Panc1 (cell line): Measurements from ENCODE around the gene SPINK14. TPM values are rescaled to one million over a fixed set of nuclear protein-coding genes. Genes with fewer than 3 reads are reported as not detected.

Experiments used
- ATAC-seq: fragments of 200-7000 bp; cut with Tn5 transposase; 2 replicates; pipeline ENCODE4 v1.9.1; 2020; ENCODE audit warnings: mild to moderate bottlenecking, moderate library complexity
- BruUV-seq: library from RNA; stranded (reverse); fragments of 400-500 nt; replicated peaks from 2 replicates; lab custom pipeline; 2021; lab: Mats Ljungman, UMichigan
- CTCF ChIA-PET: fragments of 300-600 bp; sonication (Branson Sonifier 250); formaldehyde crosslinking; loops from one replicate; lab custom pipeline; 2022; ENCODE audit warnings: antibody characterized with exemption; lab: Charles Lee
- POLR2A ChIA-PET: fragments of 300-600 bp; sonication (Branson Sonifier 250); formaldehyde crosslinking; loops from one replicate; lab custom pipeline; 2022; ENCODE audit warnings: antibody characterized with exemption; lab: Charles Lee
- DNase-seq: peaks from one replicate; pipeline ENCODE4 v3.0.0-alpha.2; 2010; ENCODE audit warnings: low read depth, low spot score
- H3K27ac ChIP-seq: 2 replicates; pipeline ENCODE4 v1.5.1; 2011; ENCODE audit warnings: mild to moderate bottlenecking, low read length, inconsistent platforms
- H3K27me3 ChIP-seq: fragments of 200-500 bp; sonication (Bioruptor generic); 2 replicates; pipeline ENCODE4 v1.6.0; 2014; ENCODE audit warnings: low read length, inconsistent platforms; ENCODE audit not compliant: control insufficient read depth, insufficient read depth
- H3K36me3 ChIP-seq: fragments of 200-500 bp; sonication (Bioruptor generic); 2 replicates; pipeline ENCODE4 v1.5.1; 2014; ENCODE audit warnings: inconsistent platforms, mild to moderate bottlenecking, low read length, moderate library complexity; ENCODE audit not compliant: control insufficient read depth, insufficient read depth
- H3K4me1 ChIP-seq: 2 replicates; pipeline ENCODE4 v1.5.1; 2011; ENCODE audit warnings: inconsistent platforms, mild to moderate bottlenecking, low read length, moderate library complexity; ENCODE audit not compliant: control insufficient read depth, insufficient read depth
- H3K4me3 ChIP-seq, 2 experiments: 2 replicates each; pipeline ENCODE4 v1.5.1; 2011 to 2012; ENCODE audit warnings: low read depth in 2 of 2, low read length in 2 of 2, mild to moderate bottlenecking in 2 of 2, inconsistent platforms in 1 of 2, moderate library complexity in 1 of 2
- H3K9me3 ChIP-seq: fragments of 200-500 bp; sonication (Bioruptor generic); 2 replicates; pipeline ENCODE4 v1.5.1; 2014; ENCODE audit warnings: low read depth, mild to moderate bottlenecking, inconsistent platforms, low read length, moderate library complexity; ENCODE audit not compliant: control insufficient read depth, insufficient read depth
- CTCF ChIP-seq: fragments of 450-650 bp; IDR thresholded peaks from 2 replicates; pipeline ENCODE4 v1.5.1; 2017; ENCODE audit warnings: mild to moderate bottlenecking
- POLR2AphosphoS5 ChIP-seq: IDR thresholded peaks from 2 replicates; pipeline ENCODE4 v1.6.1; 2012; ENCODE audit warnings: mild to moderate bottlenecking, low read depth, low read length, moderate library complexity
- REST ChIP-seq, 2 experiments: IDR thresholded peaks; 2 replicates each; pipeline ENCODE4 v1.6.1; 2011 to 2012; ENCODE audit warnings: low read depth in 2 of 2, control low read depth in 1 of 2, low read length in 1 of 2, mild to moderate bottlenecking in 1 of 2, moderate library complexity in 1 of 2; ENCODE audit not compliant: insufficient read depth in 1 of 2
- SIN3A ChIP-seq: IDR thresholded peaks from 2 replicates; pipeline ENCODE4 v1.6.1; 2012; ENCODE audit warnings: low read depth, mild to moderate bottlenecking, low read length, moderate library complexity, borderline replicate concordance; ENCODE audit not compliant: insufficient read depth
- TCF7L2 ChIP-seq: IDR thresholded peaks from 2 replicates; pipeline ENCODE4 v1.6.1; 2011; ENCODE audit warnings: mild to moderate bottlenecking, low read depth, low read length, inconsistent platforms
- in situ Hi-C: cut with HindIII; loops from 2 replicates; pipeline ENCODE4 v1.10.0; 2016; ENCODE audit warnings: low sequenced_read_pairs, low pct_unique_long_range_greater_than_20kb
- intact Hi-C: fragments of 100-400 bp; cut with micrococcal nuclease; formaldehyde crosslinking; loops from one replicate; pipeline ENCODE4 v1.10.0; 2022; ENCODE audit not compliant: unreplicated experiment
- total RNA-seq: library from RNA; stranded (reverse); gene quantifications from one replicate; pipeline ENCODE4 v1.2.1, GENCODE V29; 2021; ENCODE audit not compliant: unreplicated experiment

Gene SPINK14
- total RNA-seq, 1 experiment from 2014 or later = not detected

GRCh38 chr5:148205865-148206264, 37.5 kb downstream of the SPINK14 start:
- ChIA-PET CTCF (no interaction called here), POLR2A (no interaction called here)
- intact Hi-C loops (no loop called here), in situ Hi-C loops (no loop called here)
- H3K4me1 ChIP-seq = no peaks in the 10 kb centered on the region
- ATAC-seq (no peak), DNase-seq (no peak)
- no peaks in the 10 kb centered on the region; the same call in 1 of the 2 replicates for H3K36me3 ChIP-seq
- no peaks in the 10 kb centered on the region for H3K9me3 ChIP-seq
- BruUV-seq = no TSS peak
- H3K27me3 ChIP-seq = no peaks in the 10 kb centered on the region
- TF ChIP-seq TCF7L2 (no peak), CTCF (no peak), POLR2AphosphoS5 (no peak), SIN3A (no peak), REST (IDR thresholded peaks at IDR 0.05; ENCODE audit: insufficient read depth in 1 of 2, low read depth in 2 of 2, low read length in 1 of 2) (no peak)
- no peak overlapping the region for H3K4me3 ChIP-seq
- no peak overlapping the region for H3K27ac ChIP-seq

GRCh38 chr5:148206620-148207019, 38.3 kb downstream of the SPINK14 start:
- ChIA-PET CTCF (no interaction called here), POLR2A (no interaction called here)
- TF ChIP-seq REST (IDR thresholded peaks at IDR 0.05; ENCODE audit: insufficient read depth in 1 of 2, low read depth in 2 of 2, low read length in 1 of 2) (no peak), POLR2AphosphoS5 (no peak), TCF7L2 (no peak), CTCF (no peak), SIN3A (no peak)
- no peak overlapping the region for H3K27ac ChIP-seq
- H3K27me3 ChIP-seq = no peaks in the 10 kb centered on the region
- ATAC-seq = no peak
- no peak overlapping the region for H3K4me3 ChIP-seq
- no peaks in the 10 kb centered on the region; the same call in 1 of the 2 replicates for H3K36me3 ChIP-seq
- no peak for DNase-seq
- H3K9me3 ChIP-seq = no peaks in the 10 kb centered on the region
- H3K4me1 ChIP-seq = no peaks in the 10 kb centered on the region
- intact Hi-C loops = no loop called here
- in situ Hi-C loops = no loop called here
- BruUV-seq = no TSS peak
